CD1c-positive myeloid dendritic cell (primary cell): ENCODE data around the gene PSMG4.

Experiments
- DNase-seq: peaks from one replicate; pipeline ENCODE4 v3.0.0-alpha.2; 2016; ENCODE audit errors: extremely low spot score

Gene PSMG4

DNA sequence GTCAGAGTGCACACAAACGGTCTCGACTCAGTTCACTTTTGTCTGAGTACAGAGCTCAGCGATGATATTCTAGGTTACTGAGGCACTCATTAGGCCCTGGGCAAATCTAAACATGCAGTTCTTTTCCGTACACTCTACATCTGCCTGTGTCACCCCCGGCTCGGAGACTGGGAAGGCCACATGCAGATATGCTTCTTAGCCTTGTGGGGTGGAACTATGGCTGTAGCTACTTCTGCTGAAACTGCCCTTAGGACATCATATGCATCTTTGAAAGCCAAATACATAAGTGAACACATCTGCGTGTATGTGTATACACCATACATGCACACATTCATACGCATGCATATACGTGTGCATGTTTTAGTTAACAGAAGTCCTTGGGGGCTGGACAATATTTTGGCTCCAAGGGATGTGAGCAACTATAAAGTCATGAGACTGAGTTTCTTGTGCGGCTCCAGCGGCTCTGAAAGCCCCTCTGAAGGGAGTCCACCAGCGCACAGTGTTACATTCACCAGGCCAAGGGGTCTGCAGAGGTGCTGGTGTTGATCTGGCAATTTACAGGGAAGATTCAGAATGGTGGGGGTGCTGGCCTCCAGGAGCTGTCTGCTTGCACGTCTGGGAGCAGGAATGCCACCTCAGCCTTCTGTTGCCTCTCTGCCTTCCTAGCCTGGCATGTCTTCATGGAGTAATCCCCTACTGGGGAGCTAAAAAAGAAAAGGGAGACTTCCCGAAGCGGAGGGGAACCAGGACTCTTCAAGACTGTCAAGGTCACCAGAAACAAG is 31.6 kb downstream of the PSMG4 start:
- no peak for DNase-seq

GRCh38 chr6:3290931-3291211 is 32.1 kb downstream of the PSMG4 start:
- no peak for DNase-seq

DNA sequence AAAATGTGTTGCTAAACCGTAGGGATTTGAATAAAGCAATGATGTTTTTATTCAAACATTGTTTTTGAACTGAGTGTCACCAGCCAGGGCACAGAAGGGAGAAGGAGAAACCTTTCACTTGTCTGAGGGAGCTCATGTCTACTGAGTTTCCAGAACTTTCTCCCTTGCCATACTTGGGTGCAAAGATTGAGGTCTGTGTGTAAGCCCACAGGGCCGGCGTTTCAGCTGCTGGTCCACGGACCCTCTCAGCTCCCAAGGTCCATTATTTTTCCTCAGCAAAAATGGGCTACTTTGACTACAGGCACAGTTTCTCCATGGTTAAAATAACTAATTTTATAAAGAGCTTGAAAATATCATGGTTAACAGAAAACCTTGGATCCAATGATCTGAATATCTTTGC is 32.6 kb downstream of the PSMG4 start:
- DNase-seq: no peak

- no peak for DNase-seq
Observed at GRCh38 chr6:3291987-3292386, 33.2 kb downstream of the PSMG4 start.

GRCh38 chr6:3292431-3293197 is 33.9 kb downstream of the PSMG4 start:
- DNase-seq: no peak

DNA sequence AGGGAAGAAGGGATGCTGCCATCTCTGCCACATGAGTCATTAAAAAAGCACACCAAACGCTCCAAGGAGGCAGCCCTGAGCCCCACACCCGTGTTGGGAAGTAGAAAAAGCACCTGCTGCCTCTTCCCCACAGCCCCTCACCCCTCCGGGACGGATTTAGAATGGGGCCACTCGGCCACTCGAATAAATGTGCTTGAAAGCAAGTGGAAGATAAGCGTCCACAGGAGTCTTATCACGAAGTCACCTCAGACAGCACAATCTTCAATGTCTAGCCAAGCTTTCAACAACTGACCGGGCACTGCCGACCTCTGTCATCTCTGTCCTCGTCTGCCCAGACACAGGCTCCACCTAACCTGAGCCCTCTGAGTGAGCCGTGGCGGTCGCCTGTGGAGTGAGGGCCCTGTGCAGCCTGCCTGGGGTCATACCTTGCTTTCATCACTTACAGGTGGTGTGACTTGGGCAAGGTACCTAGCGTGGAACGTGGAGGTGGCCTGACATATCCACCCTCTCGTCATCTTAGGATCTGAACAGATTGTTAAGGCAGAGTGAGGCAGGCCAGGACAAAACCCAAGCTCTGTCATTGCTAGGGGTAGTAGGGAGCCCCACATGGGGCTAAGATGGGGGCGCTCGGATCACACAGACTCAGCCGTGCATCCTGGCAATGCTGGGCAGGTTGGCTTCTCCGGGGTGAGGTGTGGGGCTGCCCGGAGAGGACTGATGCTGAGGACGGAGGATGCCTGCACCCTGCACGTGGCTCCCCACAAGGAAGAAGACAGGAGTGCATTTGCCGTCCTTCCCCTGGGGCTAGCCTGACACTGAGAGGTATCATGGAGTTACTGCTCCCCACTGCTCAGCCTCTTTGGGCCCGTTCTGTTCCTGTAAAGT is 34.8 kb downstream of the PSMG4 start:
- DNase-seq: no peak

GRCh38 chr6:3294396-3294795 is 35.6 kb downstream of the PSMG4 start:
- DNase-seq: no peak

GRCh38 chr6:3294921-3295871 is 36.4 kb downstream of the PSMG4 start:
- DNase-seq: no peak

DNA sequence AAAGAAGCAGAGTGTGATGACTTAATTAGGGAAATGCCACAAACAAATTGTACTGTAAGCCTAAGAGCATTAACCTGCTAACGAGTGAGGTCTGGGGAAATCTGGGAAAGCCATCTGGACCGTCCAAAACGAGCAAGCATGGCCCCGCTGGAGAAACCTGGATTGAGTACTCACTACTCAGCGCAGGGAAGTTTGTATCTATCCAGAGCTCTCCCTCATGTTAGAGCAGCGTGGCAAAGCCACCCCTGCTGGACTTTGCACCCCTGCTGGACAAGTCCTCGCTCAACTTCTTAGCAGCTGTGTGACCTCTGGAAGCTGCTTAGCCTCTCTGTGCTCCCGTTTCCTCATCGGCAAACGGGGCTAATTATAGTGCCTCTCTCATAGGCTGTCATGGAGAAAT is 37.3 kb downstream of the PSMG4 start:
- DNase-seq: no peak

DNA sequence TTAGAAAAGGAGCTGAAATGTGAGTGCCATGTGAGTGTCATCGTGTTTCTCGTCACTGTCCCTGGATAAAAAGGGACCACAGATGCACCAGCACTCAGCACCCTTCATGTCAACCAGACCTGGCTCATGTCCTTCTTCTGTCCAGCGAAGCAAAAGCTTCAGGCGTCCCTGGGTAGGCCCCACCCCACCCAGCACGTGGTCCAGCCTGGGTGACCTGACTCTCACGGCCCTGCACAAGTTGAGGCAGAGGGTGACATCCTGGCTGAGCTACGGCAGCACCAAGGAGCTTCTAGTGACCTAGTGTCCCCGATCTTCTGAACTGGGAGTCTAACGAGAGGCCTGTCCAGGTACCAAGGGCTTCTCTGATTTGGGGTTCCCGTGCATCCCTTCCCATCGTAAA is 37.8 kb downstream of the PSMG4 start:
- no peak for DNase-seq

DNA sequence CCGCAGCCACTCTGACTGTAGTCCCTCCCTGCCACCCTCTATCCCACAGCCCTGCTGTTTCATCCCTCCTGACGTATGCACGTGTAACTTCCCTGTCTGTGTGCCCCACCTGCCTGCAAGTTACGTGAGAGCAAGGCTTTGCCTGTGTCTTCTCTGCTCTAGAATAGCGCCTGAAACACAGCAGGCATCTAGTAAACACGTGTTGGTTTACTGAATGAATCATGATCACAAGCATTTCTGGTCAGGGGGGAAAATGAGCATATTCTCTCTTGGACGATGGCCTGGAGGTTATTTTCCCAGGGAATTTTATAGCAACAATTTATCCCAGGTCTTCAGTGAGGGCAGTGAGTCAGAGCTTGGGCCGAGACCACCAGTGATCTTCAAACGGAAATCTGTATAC is 38.3 kb downstream of the PSMG4 start:
- DNase-seq: no peak

GRCh38 chr6:3297909-3298308 is 39.2 kb downstream of the PSMG4 start:
- no peak for DNase-seq

- no peak for DNase-seq
Observed at GRCh38 chr6:3299221-3299620, 40.5 kb downstream of the PSMG4 start.

GRCh38 chr6:3301506-3301905 is 42.8 kb downstream of the PSMG4 start:
- DNase-seq: no peak

GRCh38 chr6:3303795-3304411 is 45.2 kb downstream of the PSMG4 start:
- DNase-seq: no peak

DNA sequence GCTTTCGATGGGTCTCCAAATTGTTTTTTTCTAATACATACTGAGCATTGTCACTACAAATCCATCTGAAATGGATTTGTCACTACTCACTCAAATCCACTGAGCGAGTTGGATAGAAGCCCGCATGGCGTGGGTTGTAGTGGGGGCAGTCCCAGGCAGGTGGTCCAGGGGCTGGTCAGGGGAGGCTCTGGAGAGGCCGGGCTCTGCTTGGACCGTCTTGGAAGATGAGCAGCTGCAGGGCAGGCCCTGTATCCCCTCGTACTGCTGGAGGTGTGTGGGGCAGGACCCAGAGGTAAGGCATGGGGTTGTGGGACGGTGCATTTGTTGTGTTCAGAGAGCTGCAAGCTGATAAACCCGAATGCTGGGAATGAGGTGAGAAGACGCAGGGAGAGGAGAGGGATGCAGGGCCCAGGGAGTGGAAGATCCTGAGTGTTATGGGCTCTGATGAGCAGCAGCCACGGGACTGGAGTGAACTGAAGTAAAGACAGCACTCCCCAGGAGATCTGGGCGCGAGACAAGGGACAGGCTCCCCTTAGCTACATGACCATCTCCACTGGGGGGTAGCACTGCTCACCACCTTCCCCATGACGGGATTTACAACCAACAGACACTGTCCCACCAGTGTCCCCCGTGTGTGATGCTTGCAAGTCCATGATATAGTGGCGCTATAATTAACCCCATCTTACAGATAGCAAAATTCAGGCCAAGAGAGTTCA is 45.9 kb downstream of the PSMG4 start:
- DNase-seq: no peak

DNA sequence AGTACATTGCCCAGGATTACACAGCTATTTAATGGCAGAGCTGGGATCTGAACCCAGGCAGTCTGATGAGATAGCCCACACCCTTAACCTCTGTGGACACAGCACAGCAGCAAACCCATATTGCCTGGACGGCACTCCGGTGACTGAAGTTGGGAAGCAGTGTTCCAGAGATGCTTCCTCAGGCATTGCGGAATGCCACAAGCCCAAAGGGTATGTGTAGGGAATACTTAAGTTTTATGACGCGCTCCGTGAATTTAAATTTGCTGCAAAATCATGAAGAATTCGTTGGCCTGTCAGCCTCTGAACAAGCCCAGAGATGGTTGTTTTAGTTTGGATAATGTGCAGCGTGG is 46.4 kb downstream of the PSMG4 start:
- no peak for DNase-seq

GRCh38 chr6:3305831-3306230 is 47.1 kb downstream of the PSMG4 start:
- DNase-seq: no peak

DNA sequence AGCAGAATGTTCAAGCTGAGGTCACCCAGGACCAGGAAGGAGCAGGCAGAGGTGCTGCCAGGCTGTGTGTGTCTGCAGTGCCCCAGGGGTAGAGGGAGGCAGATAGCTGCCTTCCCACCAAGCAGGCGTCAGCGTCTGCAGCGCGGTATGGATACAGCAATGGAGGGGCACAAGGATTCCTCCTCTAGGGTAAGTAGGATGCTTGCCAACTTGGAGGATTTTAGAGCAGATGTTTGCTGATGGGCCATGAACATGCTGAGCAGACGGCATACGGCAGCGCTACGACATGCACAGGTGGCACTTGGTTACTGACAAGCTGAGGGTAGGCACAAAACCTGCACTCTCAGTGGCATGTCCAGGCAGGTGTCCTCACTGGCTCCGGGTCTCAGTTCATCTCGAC is 48.1 kb downstream of the PSMG4 start:
- DNase-seq: no peak

GRCh38 chr6:3307436-3307835 is 48.7 kb downstream of the PSMG4 start:
- no peak for DNase-seq
